Retina (tissue), 1 donor: ENCODE results near the gene MPP3.
"Not testable (repeated sequence)": the region's sequence is repeated elsewhere in the genome, so short reads cannot be mapped to it uniquely, and the experiment has no call there.

Source experiments
- DNase-seq: peaks from one replicate; pipeline ENCODE4 v3.0.0-alpha.2; 2016

The MPP3 gene

GRCh38 chr17:43801844-43802243 is 31.1 kb downstream of the MPP3 start:
- no peak for DNase-seq

GRCh38 chr17:43800736-43801135 is 32.2 kb downstream of the MPP3 start:
- DNase-seq, result no peak

GRCh38 chr17:43799047-43799446 is 33.9 kb downstream of the MPP3 start:
- no peak for DNase-seq

- DNase-seq, result not testable (repeated sequence)
These were observed 34.9 kb downstream of the MPP3 start for GRCh38 chr17:43798024-43798423.

GRCh38 chr17:43792668-43793067 is 40.3 kb downstream of the MPP3 start:
- not testable (repeated sequence) for DNase-seq

GRCh38 chr17:43791589-43791988 is 41.4 kb downstream of the MPP3 start:
- peak; percentile 50 for DNase-seq

GRCh38 chr17:43790311-43790940 is 42.5 kb downstream of the MPP3 start:
- DNase-seq, result no peak

GRCh38 chr17:43789482-43789881 is 43.5 kb downstream of the MPP3 start:
- no peak for DNase-seq

- DNase-seq, result no peak
These were observed 44.4 kb downstream of the MPP3 start for GRCh38 chr17:43788540-43788939.

- no peak for DNase-seq
These were observed 45.2 kb downstream of the MPP3 start for GRCh38 chr17:43787728-43788127.

- DNase-seq, result no peak
These were observed 48.3 kb downstream of the MPP3 start for GRCh38 chr17:43784628-43785101.

GRCh38 chr17:43784068-43784467 is 48.9 kb downstream of the MPP3 start:
- no peak for DNase-seq

- DNase-seq, result no peak
These were observed 49.8 kb downstream of the MPP3 start for GRCh38 chr17:43782913-43783680.

GRCh38 chr17:43780135-43780534 is 52.8 kb downstream of the MPP3 start, which contains the start of gene CFAP97D1:
CFAP97D1 (plus strand) TSS chr17:43780435; CDS start chr17:43780463, 28 bp downstream.
- no peak for DNase-seq

- DNase-seq, result peak; percentile 82
These were observed 53.5 kb downstream of the MPP3 start for GRCh38 chr17:43779145-43780125.

GRCh38 chr17:43778337-43779144 is 54.4 kb downstream of the MPP3 start, which contains the start of gene DUSP3:
DUSP3 (minus strand) TSS chr17:43778977; CDS start chr17:43778924, 53 bp downstream.
- peak; percentile 88 for DNase-seq

GRCh38 chr17:43774304-43775250 is 58.4 kb downstream of the MPP3 start:
- no peak for DNase-seq

- no peak for DNase-seq
These were observed 59.9 kb downstream of the MPP3 start for GRCh38 chr17:43772877-43773648.

- DNase-seq, result no peak
These were observed 61.5 kb downstream of the MPP3 start for GRCh38 chr17:43771463-43771862.

GRCh38 chr17:43770957-43771356 is 62.0 kb downstream of the MPP3 start:
- no peak for DNase-seq
